Measurements from ENCODE around the gene PELI2.

The PELI2 gene

GRCh38 chr14:56183631-56184157 lies 65.5 kb downstream of the PELI2 start:
- TF ChIP-seq GATA3 (IDR thresholded peaks at IDR 0.05; ENCODE audit: low read depth, low read length), result no peak

- TF ChIP-seq GATA2 (IDR thresholded peaks at IDR 0.05; ENCODE audit: low read depth, low read length), result no peak
- TF ChIP-seq GATA3 (IDR thresholded peaks at IDR 0.05; ENCODE audit: low read depth, low read length), result no peak
Observed at GRCh38 chr14:56185992-56186391, 67.8 kb downstream of the PELI2 start.

GRCh38 chr14:56187736-56188135 lies 69.5 kb downstream of the PELI2 start:
- TF ChIP-seq GATA3 (IDR thresholded peaks at IDR 0.05; ENCODE audit: low read depth, low read length) (no peak), GATA2 (IDR thresholded peaks at IDR 0.05; ENCODE audit: low read depth, low read length) (no peak)

GRCh38 chr14:56189307-56189706 lies 71.1 kb downstream of the PELI2 start:
- TF ChIP-seq GATA2 (IDR thresholded peaks at IDR 0.05; ENCODE audit: low read depth, low read length) (no peak), GATA3 (IDR thresholded peaks at IDR 0.05; ENCODE audit: low read depth, low read length) (no peak)

- TF ChIP-seq GATA3 (IDR thresholded peaks at IDR 0.05; ENCODE audit: low read depth, low read length) (no peak), GATA2 (IDR thresholded peaks at IDR 0.05; ENCODE audit: low read depth, low read length) (no peak)
Observed at GRCh38 chr14:56193347-56193746, 75.1 kb downstream of the PELI2 start.

- TF ChIP-seq GATA2 (IDR thresholded peaks at IDR 0.05; ENCODE audit: low read depth, low read length) (no peak), GATA3 (IDR thresholded peaks at IDR 0.05; ENCODE audit: low read depth, low read length) (no peak)
Observed at GRCh38 chr14:56194042-56194441, 75.8 kb downstream of the PELI2 start.

GRCh38 chr14:56195223-56195622 lies 77.0 kb downstream of the PELI2 start:
- TF ChIP-seq GATA3 (IDR thresholded peaks at IDR 0.05; ENCODE audit: low read depth, low read length) (no peak), GATA2 (IDR thresholded peaks at IDR 0.05; ENCODE audit: low read depth, low read length) (no peak)

- no peak for TF ChIP-seq GATA3 (IDR thresholded peaks at IDR 0.05; ENCODE audit: low read depth, low read length)
- TF ChIP-seq GATA2 (IDR thresholded peaks at IDR 0.05; ENCODE audit: low read depth, low read length), result no peak
Observed at GRCh38 chr14:56195704-56196103, 77.5 kb downstream of the PELI2 start.

- TF ChIP-seq GATA3 (IDR thresholded peaks at IDR 0.05; ENCODE audit: low read depth, low read length) (no peak), GATA2 (IDR thresholded peaks at IDR 0.05; ENCODE audit: low read depth, low read length) (no peak)
Observed at GRCh38 chr14:56196274-56196673, 78.1 kb downstream of the PELI2 start.

GRCh38 chr14:56197150-56197549 lies 78.9 kb downstream of the PELI2 start:
- TF ChIP-seq GATA3 (IDR thresholded peaks at IDR 0.05; ENCODE audit: low read depth, low read length) (no peak), GATA2 (IDR thresholded peaks at IDR 0.05; ENCODE audit: low read depth, low read length) (no peak)

- TF ChIP-seq GATA2 (IDR thresholded peaks at IDR 0.05; ENCODE audit: low read depth, low read length), result no peak
- TF ChIP-seq GATA3 (IDR thresholded peaks at IDR 0.05; ENCODE audit: low read depth, low read length), result no peak
Observed at GRCh38 chr14:56198438-56198837, 80.2 kb downstream of the PELI2 start.

GRCh38 chr14:56199095-56199981 lies 81.1 kb downstream of the PELI2 start:
- TF ChIP-seq GATA3 (IDR thresholded peaks at IDR 0.05; ENCODE audit: low read depth, low read length), result no peak

GRCh38 chr14:56199982-56200577 lies 81.9 kb downstream of the PELI2 start:
- TF ChIP-seq GATA3 (IDR thresholded peaks at IDR 0.05; ENCODE audit: low read depth, low read length) (no peak), GATA2 (IDR thresholded peaks at IDR 0.05; ENCODE audit: low read depth, low read length) (no peak)

GRCh38 chr14:56202256-56202655 lies 84.0 kb downstream of the PELI2 start:
- TF ChIP-seq GATA2 (IDR thresholded peaks at IDR 0.05; ENCODE audit: low read depth, low read length) (no peak), GATA3 (IDR thresholded peaks at IDR 0.05; ENCODE audit: low read depth, low read length) (no peak)

- TF ChIP-seq GATA3 (IDR thresholded peaks at IDR 0.05; ENCODE audit: low read depth, low read length), result no peak
Observed at GRCh38 chr14:56205881-56206280, 87.7 kb downstream of the PELI2 start.

Measured in SH-SY5Y (cell line).